ENCODE data around the gene DPP6. TPM values are rescaled to one million over a fixed set of nuclear protein-coding genes. Genes with fewer than 3 reads are reported as not detected.

Gene DPP6
- total RNA-seq, 4 donors from 2014 or later = 0.94 to 1.9 TPM; not detected in 2

GRCh38 chr7:154183482-154183881 lies 131.3 kb downstream of the DPP6 start:
- H3K27me3 ChIP-seq = no peaks in the 10 kb centered on the region
- no peak for ATAC-seq
- in situ Hi-C loops (cut with MboI; ENCODE audit: low sequenced_read_pairs in 4 of 4) (no loop called here), intact Hi-C loops (cut with DNase I; ENCODE audit: low total_unique reads) (no loop called here)
- no peak for DNase-seq
- H3K9me3 ChIP-seq = no peaks in the 10 kb centered on the region
- no peak for TF ChIP-seq POLR2A (IDR thresholded peaks at IDR 0.05)
- TF ChIP-seq CTCF (IDR thresholded peaks at IDR 0.05 in 4 of 5, conservative IDR thresholded peaks at IDR 0.05 in 1 of 5) = no peak
- H3K4me1 ChIP-seq = no peaks in the 10 kb centered on the region
- no peaks in the 10 kb centered on the region for H3K36me3 ChIP-seq
- H3K4me3 ChIP-seq = no peak overlapping the region
- H3K27ac ChIP-seq = no peak overlapping the region

GRCh38 chr7:154183946-154184345 lies 131.7 kb downstream of the DPP6 start:
- no peak for TF ChIP-seq POLR2A (IDR thresholded peaks at IDR 0.05)
- no peak for TF ChIP-seq CTCF (IDR thresholded peaks at IDR 0.05 in 4 of 5, conservative IDR thresholded peaks at IDR 0.05 in 1 of 5)
- H3K4me1 ChIP-seq = no peaks in the 10 kb centered on the region
- DNase-seq (no peak), ATAC-seq (no peak)
- intact Hi-C loops (cut with DNase I; ENCODE audit: low total_unique reads) = no loop called here
- in situ Hi-C loops (cut with MboI; ENCODE audit: low sequenced_read_pairs in 4 of 4) = no loop called here
- H3K27me3 ChIP-seq = no peaks in the 10 kb centered on the region
- H3K36me3 ChIP-seq = no peaks in the 10 kb centered on the region
- H3K9me3 ChIP-seq = no peaks in the 10 kb centered on the region
- no peak overlapping the region for H3K27ac ChIP-seq
- no peak overlapping the region for H3K4me3 ChIP-seq

- H3K9me3 ChIP-seq = no peaks in the 10 kb centered on the region
- H3K4me3 ChIP-seq = no peak overlapping the region
- H3K27me3 ChIP-seq = no peaks in the 10 kb centered on the region
- intact Hi-C loops (cut with DNase I; ENCODE audit: low total_unique reads) (no loop called here), in situ Hi-C loops (cut with MboI; ENCODE audit: low sequenced_read_pairs in 4 of 4) (no loop called here)
- DNase-seq = no peak
- no peaks in the 10 kb centered on the region for H3K36me3 ChIP-seq
- H3K27ac ChIP-seq = no peak overlapping the region
- H3K4me1 ChIP-seq = no peaks in the 10 kb centered on the region
- no peak for ATAC-seq
- TF ChIP-seq POLR2A (IDR thresholded peaks at IDR 0.05) (no peak), CTCF (IDR thresholded peaks at IDR 0.05 in 4 of 5, conservative IDR thresholded peaks at IDR 0.05 in 1 of 5) (no peak)
Measured at GRCh38 chr7:154186811-154187210, 134.6 kb downstream of the DPP6 start.

GRCh38 chr7:154188330-154188729 lies 136.1 kb downstream of the DPP6 start:
- intact Hi-C loops (cut with DNase I; ENCODE audit: low total_unique reads) = no loop called here
- H3K9me3 ChIP-seq = no peaks in the 10 kb centered on the region
- DNase-seq = no peak
- H3K36me3 ChIP-seq = no peaks in the 10 kb centered on the region
- no peak for TF ChIP-seq CTCF (IDR thresholded peaks at IDR 0.05 in 4 of 5, conservative IDR thresholded peaks at IDR 0.05 in 1 of 5)
- no peak for TF ChIP-seq POLR2A (IDR thresholded peaks at IDR 0.05)
- H3K27ac ChIP-seq = no peak overlapping the region
- H3K27me3 ChIP-seq = no peaks in the 10 kb centered on the region
- no peak overlapping the region for H3K4me3 ChIP-seq
- ATAC-seq = no peak
- in situ Hi-C loops (cut with MboI; ENCODE audit: low sequenced_read_pairs in 4 of 4) = no loop called here
- no peaks in the 10 kb centered on the region for H3K4me1 ChIP-seq

GRCh38 chr7:154195266-154195665 lies 143.1 kb downstream of the DPP6 start:
- Histone ChIP-seq H3K36me3 (no peaks in the 10 kb centered on the region), H3K4me3 (no peak overlapping the region), H3K27me3 (no peaks in the 10 kb centered on the region), H3K9me3 (no peaks in the 10 kb centered on the region), H3K4me1 (no peaks in the 10 kb centered on the region), H3K27ac (no peak overlapping the region)
- in situ Hi-C loops (cut with MboI; ENCODE audit: low sequenced_read_pairs in 4 of 4) = no loop called here
- ATAC-seq (no peak), DNase-seq (no peak)
- intact Hi-C loops (cut with DNase I; ENCODE audit: low total_unique reads) = no loop called here
- TF ChIP-seq CTCF (IDR thresholded peaks at IDR 0.05 in 4 of 5, conservative IDR thresholded peaks at IDR 0.05 in 1 of 5) (no peak), POLR2A (IDR thresholded peaks at IDR 0.05) (no peak)
